Astrocyte (in vitro differentiated cells and primary cell): ENCODE data around the gene MMAB.

Experiments used
- CTCF ChIP-seq: IDR thresholded peaks from 2 replicates; pipeline ENCODE4 v1.5.1; 2011; ENCODE audit warnings: low read depth, mild to moderate bottlenecking, inconsistent platforms, low read length, moderate library complexity; ENCODE audit not compliant: insufficient read depth
- EZH2 ChIP-seq: IDR thresholded peaks from 2 replicates; pipeline ENCODE4 v1.6.1; 2012; ENCODE audit warnings: mild to moderate bottlenecking, low read length, inconsistent platforms; ENCODE audit not compliant: insufficient read depth

GRCh38 chr12:109573029-109573913 is at the start of gene MMAB, which contains the start of gene MVK:
- TF ChIP-seq CTCF (no peak), EZH2 (no peak)
